ENCODE data around the gene HS6ST2. TPM values are rescaled to one million over a fixed set of nuclear protein-coding genes. Genes with fewer than 3 reads are reported as not detected.

The HS6ST2 gene
- total RNA-seq, 4 donors from 2014 or later, result under 0.01 to 0.66 (median 0.46) TPM

DNA sequence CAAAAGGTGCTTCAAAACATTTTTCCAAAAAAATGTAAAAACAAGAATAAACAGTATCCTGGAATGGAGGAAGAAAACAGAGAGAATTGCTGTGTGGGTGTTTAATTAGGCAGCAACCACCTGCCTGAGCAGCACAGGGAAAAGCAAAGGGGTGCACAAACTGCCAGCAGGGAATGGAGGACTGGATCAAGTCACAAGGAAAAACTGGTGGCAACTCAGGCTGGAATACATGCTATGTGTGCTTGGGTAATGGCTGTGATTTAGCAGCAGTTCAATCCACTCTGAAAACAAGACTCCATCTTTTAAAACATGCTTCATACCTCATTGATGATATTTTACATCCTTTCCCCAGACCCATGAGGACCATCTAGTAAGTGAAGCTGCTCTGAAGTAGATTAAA lies 179.5 kb downstream of the HS6ST2 start:
- no peaks in the 10 kb centered on the region for H3K4me1 ChIP-seq
- peaks cover 0 to 3% of the 10 kb centered on the region in 2 donors for H3K27me3 ChIP-seq
- TF ChIP-seq EP300 (IDR thresholded peaks at IDR 0.05) (no peak), POLR2A (IDR thresholded peaks at IDR 0.05) (no peak)
- TF ChIP-seq, protein P1, sequence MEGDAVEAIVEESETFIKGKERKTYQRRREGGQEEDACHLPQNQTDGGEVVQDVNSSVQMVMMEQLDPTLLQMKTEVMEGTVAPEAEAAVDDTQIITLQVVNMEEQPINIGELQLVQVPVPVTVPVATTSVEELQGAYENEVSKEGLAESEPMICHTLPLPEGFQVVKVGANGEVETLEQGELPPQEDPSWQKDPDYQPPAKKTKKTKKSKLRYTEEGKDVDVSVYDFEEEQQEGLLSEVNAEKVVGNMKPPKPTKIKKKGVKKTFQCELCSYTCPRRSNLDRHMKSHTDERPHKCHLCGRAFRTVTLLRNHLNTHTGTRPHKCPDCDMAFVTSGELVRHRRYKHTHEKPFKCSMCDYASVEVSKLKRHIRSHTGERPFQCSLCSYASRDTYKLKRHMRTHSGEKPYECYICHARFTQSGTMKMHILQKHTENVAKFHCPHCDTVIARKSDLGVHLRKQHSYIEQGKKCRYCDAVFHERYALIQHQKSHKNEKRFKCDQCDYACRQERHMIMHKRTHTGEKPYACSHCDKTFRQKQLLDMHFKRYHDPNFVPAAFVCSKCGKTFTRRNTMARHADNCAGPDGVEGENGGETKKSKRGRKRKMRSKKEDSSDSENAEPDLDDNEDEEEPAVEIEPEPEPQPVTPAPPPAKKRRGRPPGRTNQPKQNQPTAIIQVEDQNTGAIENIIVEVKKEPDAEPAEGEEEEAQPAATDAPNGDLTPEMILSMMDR (IDR thresholded peaks at IDR 0.05), result no peak
- H3K36me3 ChIP-seq, result no peaks in the 10 kb centered on the region
- DNase-seq (ENCODE audit: low spot score in 2 of 2), result no peak
- no peaks in the 10 kb centered on the region for H3K9me3 ChIP-seq
- H3K27ac ChIP-seq, result no peak overlapping the region
- H3K4me3 ChIP-seq, result no peak overlapping the region

DNA sequence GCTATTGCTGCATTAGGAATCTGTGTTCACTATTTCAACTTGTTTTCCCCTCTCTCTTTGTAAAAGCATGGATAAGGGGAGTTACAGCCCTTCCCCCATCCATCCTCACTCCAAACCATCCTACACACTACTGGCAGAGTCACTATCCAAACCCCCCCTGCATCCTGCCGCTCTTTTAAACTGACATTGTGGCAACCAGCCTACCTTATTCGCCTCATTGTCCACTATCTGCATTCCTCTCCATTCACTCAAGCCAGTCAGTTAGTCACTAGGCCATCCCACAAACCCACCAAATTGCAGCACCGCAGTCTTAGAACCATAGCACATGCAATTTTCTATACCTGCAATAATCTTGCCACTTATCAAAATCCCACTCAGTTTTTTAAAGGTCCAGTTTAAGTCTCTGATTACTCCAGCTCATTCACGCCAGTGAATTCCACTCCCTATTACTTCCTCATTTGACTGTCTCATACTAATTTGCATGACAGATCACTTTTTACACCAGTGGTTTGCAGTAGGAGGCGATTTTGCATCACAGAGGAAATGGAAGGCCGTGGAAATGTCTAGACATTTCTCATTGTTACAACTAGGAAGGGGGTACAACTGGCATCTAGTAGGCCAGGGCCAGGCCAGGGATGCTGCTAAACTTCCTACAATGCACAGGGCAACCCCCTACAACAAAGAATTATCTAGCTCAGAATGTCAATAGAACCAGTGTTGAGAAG lies 181.8 kb downstream of the HS6ST2 start:
- Histone ChIP-seq H3K36me3 (no peaks in the 10 kb centered on the region), H3K9me3 (no peaks in the 10 kb centered on the region), H3K27ac (no peak overlapping the region), H3K4me1 (no peaks in the 10 kb centered on the region), H3K4me3 (no peak overlapping the region), H3K27me3 (peaks cover 0 to 3% of the 10 kb centered on the region in 2 donors)
- 69 to 88% methylated on average over 6 of the region's 6 CpGs for WGBS, 2 donors
- TF ChIP-seq, protein P1 (IDR thresholded peaks at IDR 0.05), result no peak
- no peak for TF ChIP-seq EP300 (IDR thresholded peaks at IDR 0.05)
- TF ChIP-seq POLR2A (IDR thresholded peaks at IDR 0.05), result no peak
- DNase-seq (ENCODE audit: low spot score in 2 of 2), result no peak

DNA sequence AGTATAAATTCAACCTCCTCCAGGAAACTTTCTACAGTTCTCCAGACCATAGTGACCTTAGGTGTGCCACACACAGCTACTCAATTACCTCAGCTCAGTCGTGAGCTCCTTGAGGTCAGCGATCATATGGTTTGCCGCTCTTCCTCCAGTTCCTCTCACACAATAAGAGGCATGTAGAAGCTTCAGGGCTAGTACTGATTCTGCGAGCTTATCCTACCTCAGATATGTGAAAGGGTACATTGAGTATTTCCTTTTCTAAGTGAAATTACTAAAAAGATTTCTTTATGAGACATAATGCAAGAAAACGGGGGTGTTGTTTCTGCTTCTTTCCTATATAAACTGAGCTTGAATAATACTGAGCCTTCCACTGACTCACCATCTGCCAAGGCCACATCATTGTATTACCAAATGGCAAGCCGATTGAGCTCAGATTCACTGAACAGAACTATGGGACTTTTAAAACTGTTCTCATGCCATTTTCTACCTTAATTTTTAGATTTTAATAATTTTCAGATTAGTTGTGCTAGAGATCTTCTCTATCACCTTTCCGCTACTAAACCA lies 183.1 kb downstream of the HS6ST2 start:
- WGBS, 2 donors, result 74 to 82% methylated on average over 7 of the region's 7 CpGs
- TF ChIP-seq EP300 (IDR thresholded peaks at IDR 0.05) (no peak), POLR2A (IDR thresholded peaks at IDR 0.05) (no peak)
- TF ChIP-seq, protein P1 (IDR thresholded peaks at IDR 0.05), result no peak
- Histone ChIP-seq H3K36me3 (no peaks in the 10 kb centered on the region), H3K4me3 (no peak overlapping the region), H3K9me3 (no peaks in the 10 kb centered on the region), H3K27me3 (peaks cover 0 to 3% of the 10 kb centered on the region in 2 donors), H3K4me1 (no peaks in the 10 kb centered on the region), H3K27ac (no peak overlapping the region)
- no peak for DNase-seq (ENCODE audit: low spot score in 2 of 2)

DNA sequence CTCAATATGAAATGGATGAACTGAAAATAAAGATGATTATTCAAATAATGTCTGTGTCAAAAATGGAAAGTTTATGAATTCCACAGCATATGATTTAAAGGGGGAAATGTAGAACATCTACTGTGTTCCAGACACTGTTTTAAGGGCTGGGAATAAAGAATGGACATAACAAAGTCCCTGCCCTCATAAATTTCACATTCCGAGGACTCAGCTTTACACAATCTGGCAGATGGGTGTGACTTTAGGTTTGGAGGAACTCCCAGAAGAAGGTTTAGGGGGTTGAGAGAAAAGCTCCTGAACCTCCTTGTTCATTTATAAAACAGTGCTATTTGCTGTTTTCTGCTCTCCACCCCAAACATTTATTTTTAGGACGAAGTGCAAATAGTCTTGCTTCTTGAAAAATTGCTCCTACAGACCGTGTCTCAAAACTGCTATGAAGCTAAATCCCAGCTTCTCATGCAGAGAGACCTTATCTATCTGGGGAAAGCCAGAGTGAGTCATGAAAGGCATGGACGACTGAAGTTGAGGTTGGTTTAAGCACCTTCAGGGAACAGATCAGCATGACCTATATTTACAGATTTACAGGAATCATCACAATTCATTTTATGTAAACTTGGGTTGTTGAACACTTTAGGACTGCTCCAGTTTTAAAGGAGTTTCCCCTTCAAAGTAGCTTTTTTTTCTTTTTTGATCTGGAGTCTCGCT lies 184.3 kb downstream of the HS6ST2 start:
- Histone ChIP-seq H3K36me3 (no peaks in the 10 kb centered on the region), H3K4me1 (no peaks in the 10 kb centered on the region), H3K4me3 (no peak overlapping the region), H3K27ac (no peak overlapping the region), H3K27me3 (peaks cover 0 to 3% of the 10 kb centered on the region in 2 donors), H3K9me3 (no peaks in the 10 kb centered on the region)
- DNase-seq (ENCODE audit: low spot score in 2 of 2), result no peak
- WGBS, 2 donors, result 53 to 61% methylated on average over 5 of the region's 5 CpGs
- TF ChIP-seq POLR2A (IDR thresholded peaks at IDR 0.05) (no peak), EP300 (IDR thresholded peaks at IDR 0.05) (no peak)
- TF ChIP-seq, protein P1 (IDR thresholded peaks at IDR 0.05), result no peak

DNA sequence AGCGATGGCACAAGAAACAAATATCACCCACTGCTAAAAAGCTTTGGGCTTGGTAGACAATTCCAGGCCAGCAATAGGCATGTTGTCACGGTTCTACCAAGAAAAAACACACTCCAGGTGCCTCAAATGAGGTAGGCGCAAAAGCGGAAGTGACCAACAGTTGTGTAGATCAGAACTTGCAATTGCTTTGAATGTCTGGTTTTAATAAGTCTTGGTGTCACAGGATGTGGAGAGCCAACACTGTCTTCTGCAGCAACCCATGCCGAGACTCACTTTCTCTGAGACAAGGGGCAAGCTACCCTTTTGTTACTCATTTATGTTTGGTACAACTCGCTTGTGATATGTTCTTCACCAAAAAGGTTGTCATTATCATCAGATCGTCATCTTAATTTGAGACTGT lies 188.8 kb downstream of the HS6ST2 start:
- H3K4me3 ChIP-seq, result no peak overlapping the region
- DNase-seq (ENCODE audit: low spot score in 2 of 2), result no peak
- H3K4me1 ChIP-seq, result no peaks in the 10 kb centered on the region
- WGBS, 2 donors, result 82 to 92% methylated on average over 7 of the region's 7 CpGs
- no peak overlapping the region for H3K27ac ChIP-seq
- no peak for TF ChIP-seq POLR2A (IDR thresholded peaks at IDR 0.05)
- peaks cover 0 to 3% of the 10 kb centered on the region in 2 donors for H3K27me3 ChIP-seq
- no peaks in the 10 kb centered on the region for H3K36me3 ChIP-seq
- H3K9me3 ChIP-seq, result no peaks in the 10 kb centered on the region

Measured in tibial nerve (tissue), 4 donors.